ENCODE measurements around the gene NEXN. TPM values are rescaled to one million over a fixed set of nuclear protein-coding genes. Genes with fewer than 3 reads are reported as not detected.
A peak's percentile ranks its signal among the peaks of the same experiment; 100 is the strongest.

NEXN gene
- total and polyA plus RNA-seq, 2 of the 8 experiments (the other 6 are each of a cell fraction or from before 2014, with no cell fraction given): 0.20 to 2.9 TPM

- TF ChIP-seq ATF2 (IDR thresholded peaks at IDR 0.05; ENCODE audit: low read length) (0 out of 2 replicates have a peak, but pooled peaks have one; percentile 74), HDAC6 (IDR thresholded peaks at IDR 0.05; ENCODE audit: low read depth, low read length) (no peak), CHD2 (IDR thresholded peaks at IDR 0.05; ENCODE audit: low read length) (peak; percentile 97), KDM5A (IDR thresholded peaks at IDR 0.05; ENCODE audit: low read length) (no peak), USF2 (IDR thresholded peaks at IDR 0.05; ENCODE audit: low read length) (no peak), KDM1A (IDR thresholded peaks at IDR 0.05; ENCODE audit: borderline replicate concordance, low read length) (no peak), NANOG (IDR thresholded peaks at IDR 0.05; ENCODE audit: insufficient read depth, low read depth, low read length, poor library complexity, severe bottlenecking) (no peak), RXRA (IDR thresholded peaks at IDR 0.05; ENCODE audit: insufficient read depth, low read depth, low read length) (no peak), SIRT6 (IDR thresholded peaks at IDR 0.05; ENCODE audit: low read length) (no peak), PHF8 (conservative IDR thresholded peaks at IDR 0.05; ENCODE audit: low read depth, low read length) (peak; percentile 98), SP1 (IDR thresholded peaks at IDR 0.05; ENCODE audit: low read depth, low read length) (no peak), ASH2L (IDR thresholded peaks at IDR 0.05; ENCODE audit: low read length) (peak; percentile 87), CHD1 (IDR thresholded peaks at IDR 0.05; ENCODE audit: low read depth, low read length) (no peak), BACH1 (IDR thresholded peaks at IDR 0.05; ENCODE audit: low read length) (peak; percentile 64; the same call in 1 of the 2 replicates), BCL11A (IDR thresholded peaks at IDR 0.05; ENCODE audit: low read depth in 2 of 2, low read length in 2 of 2) (no peak), FOSL1 (IDR thresholded peaks at IDR 0.05; ENCODE audit: insufficient read depth, low read depth, low read length) (no peak), MAFK (IDR thresholded peaks at IDR 0.05; ENCODE audit: low read depth, low read length) (no peak), TAF7 (optimal IDR thresholded peaks at IDR 0.05; ENCODE audit: borderline replicate concordance, low read depth, low read length) (peak; percentile 89), POLR2A (IDR thresholded peaks at IDR 0.05; ENCODE audit: control extremely low read depth in 1 of 2, low read depth in 2 of 2, low read length in 2 of 2) (peak; percentile 86 to 98; a peak in 2 of 3 replicates), HDAC2 (IDR thresholded peaks at IDR 0.05; ENCODE audit: borderline replicate concordance in 1 of 2, low read depth in 2 of 2, low read length in 2 of 2) (peak in 1 of 2 experiments; percentile 73; a peak in 1 of 4 replicates)
Observed at GRCh38 chr1:77978969-77979876, 90.8 kb downstream of the NEXN start, which contains the start of gene FUBP1 (continued).
